HFF-Myc (cell line): Measurements from ENCODE around the gene LAG3.
A peak's percentile ranks its signal among the peaks of the same experiment; 100 is the strongest.

Experiments used
- DNase-seq: peaks from one replicate; pipeline ENCODE4 v3.0.0-alpha.2; 2011; ENCODE audit warnings: low read depth; ENCODE audit errors: extremely low read depth
- H3K4me3 ChIP-seq: replicated peaks from 2 replicates; pipeline ENCODE4 v1.5.1; 2011; ENCODE audit warnings: low read depth, mild to moderate bottlenecking, control low read depth, low read length
- CTCF ChIP-seq: IDR thresholded peaks from 2 replicates; pipeline ENCODE4 v1.5.1; 2012; ENCODE audit warnings: mild to moderate bottlenecking, low read depth, low read length, control low read depth; ENCODE audit errors: missing control alignments

Gene LAG3

DNA sequence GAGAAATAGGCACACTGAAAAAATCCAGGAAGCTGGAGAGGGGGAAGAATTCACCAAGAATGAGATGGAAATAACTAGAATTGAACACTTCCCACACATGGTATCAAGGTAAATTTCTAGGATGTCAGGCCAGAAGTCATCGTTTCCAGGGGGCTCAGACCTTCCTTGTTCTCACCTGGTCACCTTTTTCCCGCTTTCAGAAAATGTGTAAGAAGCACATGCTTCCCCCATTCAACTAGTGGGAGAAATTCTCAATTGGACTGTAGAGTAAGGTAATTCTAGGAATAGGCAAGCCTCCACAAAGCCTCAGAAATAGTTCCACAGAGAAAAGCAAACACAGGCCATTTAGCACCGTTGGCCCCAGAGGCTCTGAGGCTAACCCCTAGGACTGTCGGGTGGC lies 8.9 kb upstream of the LAG3 start:
- H3K4me3 ChIP-seq, result peak overlapping the region; percentile 23
- DNase-seq, result no peak

DNA sequence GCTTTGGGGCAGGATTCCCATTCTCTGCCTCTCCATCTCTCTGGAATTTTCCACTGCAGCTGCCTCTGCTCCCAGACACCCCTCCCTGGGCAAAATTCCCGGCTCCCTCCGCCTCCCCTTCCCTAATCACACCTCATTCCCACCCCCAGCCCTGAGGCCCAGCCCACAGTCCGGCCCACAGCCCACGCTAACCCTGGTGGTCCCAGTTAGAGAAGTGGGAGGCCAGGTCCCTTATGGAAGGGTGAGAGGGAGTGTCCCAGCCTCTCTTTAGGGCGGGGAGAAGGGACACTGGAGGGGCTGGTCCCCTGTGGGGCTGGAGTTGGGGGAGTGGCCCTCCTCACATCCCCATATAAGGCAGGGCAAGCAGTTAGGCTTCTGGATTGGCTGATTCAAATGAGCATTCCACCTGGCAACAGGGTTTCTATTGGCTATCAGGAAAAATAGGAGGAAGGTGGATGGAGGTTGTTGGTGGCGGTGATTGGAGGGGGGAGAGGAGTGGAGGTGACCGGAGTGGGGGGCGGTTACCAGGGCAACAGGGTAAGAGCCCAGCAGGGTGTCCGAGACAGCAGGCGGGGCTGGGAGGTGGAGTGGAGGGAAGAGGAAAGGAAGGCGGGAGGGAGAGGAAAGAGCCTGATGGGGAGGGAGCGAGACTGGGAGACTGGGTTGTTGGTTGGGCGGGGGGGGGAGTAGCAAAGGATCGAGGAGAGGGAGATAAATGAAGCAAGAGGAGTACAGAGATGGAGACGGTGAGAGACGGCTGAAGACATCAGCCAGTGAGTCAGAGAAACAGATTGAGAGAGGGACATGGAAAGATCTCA lies 8.1 kb upstream of the LAG3 start:
- peak overlapping the region; percentile 23 for H3K4me3 ChIP-seq
- TF ChIP-seq CTCF, result no peak
- DNase-seq, result peak; percentile 99

More for the DNA sequence above, 8.9 kb upstream of the LAG3 start:
- TF ChIP-seq CTCF, result no peak

GRCh38 chr12:6765048-6765633 lies 7.2 kb upstream of the LAG3 start:
- no peak for TF ChIP-seq CTCF
- no peak for DNase-seq
- peak overlapping the region; percentile 93 for H3K4me3 ChIP-seq

- no peak for TF ChIP-seq CTCF
- H3K4me3 ChIP-seq, result peak within 1 kb of the TSS; percentile 93
- peak; percentile 83 for DNase-seq
Observed at GRCh38 chr12:6765634-6766581, 6.4 kb upstream of the LAG3 start, which contains the start of gene PTMS. TSS of gene PTMS (plus strand) at chr12:6766363. CDS start at chr12:6766706, 343 bp downstream.

GRCh38 chr12:6766651-6767349 lies 5.5 kb upstream of the LAG3 start:
- H3K4me3 ChIP-seq, result peak overlapping the region; percentile 93
- peak; percentile 45 for TF ChIP-seq CTCF
- DNase-seq, result no peak
